ENCODE results near the gene CFAP20DC. TPM values are rescaled to one million over a fixed set of nuclear protein-coding genes. Genes with fewer than 3 reads are reported as not detected.

The CFAP20DC gene
- total RNA-seq, 1 donor, result 2.2 TPM

DNA sequence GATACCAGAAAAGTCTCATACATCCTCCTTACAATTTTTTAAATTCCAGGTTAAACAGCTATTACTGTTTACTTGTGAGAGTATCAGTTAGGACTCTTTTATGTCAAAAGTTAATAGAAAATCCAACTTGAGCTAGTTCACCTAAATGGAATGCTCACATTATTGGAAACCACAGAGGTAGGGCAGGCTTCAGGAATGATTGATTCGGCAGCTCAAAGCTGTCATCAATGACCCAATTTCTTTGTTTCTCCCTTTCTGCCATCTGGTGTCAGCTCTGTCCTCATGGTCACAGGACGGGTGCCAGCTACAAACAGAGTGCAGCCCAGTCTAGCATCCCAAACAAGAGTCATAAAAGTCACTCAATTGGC is 32.2 kb downstream of the CFAP20DC start:
- no peak for TF ChIP-seq CTCF (IDR thresholded peaks at IDR 0.05; ENCODE audit: extremely low read depth, low read depth, low read length)
- Histone ChIP-seq H3K4me1 (ENCODE audit: insufficient read depth, low read length) (no peaks in the 10 kb centered on the region), H3K79me2 (ENCODE audit: insufficient read depth, low read length) (no peaks in the 10 kb centered on the region), H3K4me3 (ENCODE audit: insufficient read depth, low read length) (no peak overlapping the region), H3K9me3 (ENCODE audit: low read depth, low read length) (no peaks in the 10 kb centered on the region), H3K27ac (ENCODE audit: low read depth, low read length) (no peak overlapping the region), H3K4me2 (ENCODE audit: insufficient read depth, low read length) (no peak overlapping the region), H2AFZ (ENCODE audit: low read length) (no peak overlapping the region), H3K36me3 (ENCODE audit: insufficient read depth, low read length) (no peaks in the 10 kb centered on the region), H4K20me1 (ENCODE audit: insufficient read depth, low read length) (no peaks in the 10 kb centered on the region), H3K27me3 (ENCODE audit: insufficient read depth, low read length) (no peaks in the 10 kb centered on the region)
- no peak for DNase-seq (ENCODE audit: insufficient read length, low spot score, missing footprints)

DNA sequence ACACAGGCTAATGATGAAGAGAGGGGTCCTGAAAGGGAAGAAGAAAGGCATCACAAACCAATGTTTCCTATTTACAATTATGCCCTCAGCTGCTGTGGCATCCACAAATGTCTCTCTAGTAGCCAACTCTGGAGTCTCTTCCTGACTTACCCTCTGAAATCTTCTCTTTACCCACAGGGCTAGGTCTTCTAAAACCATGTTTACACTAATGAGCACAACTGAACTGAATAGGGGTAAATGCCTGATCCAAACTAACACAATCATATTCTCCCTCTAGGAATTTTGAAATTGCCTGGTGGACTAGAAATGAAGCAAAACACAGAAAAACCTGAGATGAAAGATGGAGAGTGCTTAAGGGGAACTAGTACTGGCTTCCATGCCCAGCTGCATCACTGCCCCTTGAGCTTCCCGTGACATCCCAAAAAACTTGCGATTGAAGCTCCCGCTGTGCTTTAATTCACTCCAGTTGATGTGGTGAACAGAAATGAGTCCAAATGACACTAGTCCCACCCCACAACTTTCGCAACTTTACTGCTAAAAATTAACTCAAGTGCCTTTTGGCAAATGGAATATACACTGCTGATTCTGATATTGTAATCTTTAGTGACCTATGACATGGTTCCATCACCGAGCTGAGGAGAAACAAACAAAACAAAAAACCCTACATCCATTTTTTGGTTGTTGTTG is 32.8 kb downstream of the CFAP20DC start:
- H2AFZ ChIP-seq (ENCODE audit: low read length), result no peak overlapping the region
- H3K9me3 ChIP-seq (ENCODE audit: low read depth, low read length), result no peaks in the 10 kb centered on the region
- DNase-seq (ENCODE audit: insufficient read length, low spot score, missing footprints), result no peak
- H3K27me3 ChIP-seq (ENCODE audit: insufficient read depth, low read length), result no peaks in the 10 kb centered on the region
- H3K27ac ChIP-seq (ENCODE audit: low read depth, low read length), result no peak overlapping the region
- H3K79me2 ChIP-seq (ENCODE audit: insufficient read depth, low read length), result no peaks in the 10 kb centered on the region
- H3K4me1 ChIP-seq (ENCODE audit: insufficient read depth, low read length), result no peaks in the 10 kb centered on the region
- no peaks in the 10 kb centered on the region for H4K20me1 ChIP-seq (ENCODE audit: insufficient read depth, low read length)
- no peak overlapping the region for H3K4me2 ChIP-seq (ENCODE audit: insufficient read depth, low read length)
- H3K4me3 ChIP-seq (ENCODE audit: insufficient read depth, low read length), result no peak overlapping the region
- no peak for TF ChIP-seq CTCF (IDR thresholded peaks at IDR 0.05; ENCODE audit: extremely low read depth, low read depth, low read length)
- H3K36me3 ChIP-seq (ENCODE audit: insufficient read depth, low read length), result no peaks in the 10 kb centered on the region

- H3K79me2 ChIP-seq (ENCODE audit: insufficient read depth, low read length), result no peaks in the 10 kb centered on the region
- no peaks in the 10 kb centered on the region for H3K36me3 ChIP-seq (ENCODE audit: insufficient read depth, low read length)
- no peaks in the 10 kb centered on the region for H4K20me1 ChIP-seq (ENCODE audit: insufficient read depth, low read length)
- DNase-seq (ENCODE audit: insufficient read length, low spot score, missing footprints), result no peak
- no peaks in the 10 kb centered on the region for H3K27me3 ChIP-seq (ENCODE audit: insufficient read depth, low read length)
- H3K27ac ChIP-seq (ENCODE audit: low read depth, low read length), result no peak overlapping the region
- H3K9me3 ChIP-seq (ENCODE audit: low read depth, low read length), result no peaks in the 10 kb centered on the region
- no peak overlapping the region for H3K4me3 ChIP-seq (ENCODE audit: insufficient read depth, low read length)
- no peak for TF ChIP-seq CTCF (IDR thresholded peaks at IDR 0.05; ENCODE audit: extremely low read depth, low read depth, low read length)
- H3K4me2 ChIP-seq (ENCODE audit: insufficient read depth, low read length), result no peak overlapping the region
- H2AFZ ChIP-seq (ENCODE audit: low read length), result no peak overlapping the region
- no peaks in the 10 kb centered on the region for H3K4me1 ChIP-seq (ENCODE audit: insufficient read depth, low read length)
Observed at GRCh38 chr3:59013611-59014010, 36.2 kb downstream of the CFAP20DC start.

DNA sequence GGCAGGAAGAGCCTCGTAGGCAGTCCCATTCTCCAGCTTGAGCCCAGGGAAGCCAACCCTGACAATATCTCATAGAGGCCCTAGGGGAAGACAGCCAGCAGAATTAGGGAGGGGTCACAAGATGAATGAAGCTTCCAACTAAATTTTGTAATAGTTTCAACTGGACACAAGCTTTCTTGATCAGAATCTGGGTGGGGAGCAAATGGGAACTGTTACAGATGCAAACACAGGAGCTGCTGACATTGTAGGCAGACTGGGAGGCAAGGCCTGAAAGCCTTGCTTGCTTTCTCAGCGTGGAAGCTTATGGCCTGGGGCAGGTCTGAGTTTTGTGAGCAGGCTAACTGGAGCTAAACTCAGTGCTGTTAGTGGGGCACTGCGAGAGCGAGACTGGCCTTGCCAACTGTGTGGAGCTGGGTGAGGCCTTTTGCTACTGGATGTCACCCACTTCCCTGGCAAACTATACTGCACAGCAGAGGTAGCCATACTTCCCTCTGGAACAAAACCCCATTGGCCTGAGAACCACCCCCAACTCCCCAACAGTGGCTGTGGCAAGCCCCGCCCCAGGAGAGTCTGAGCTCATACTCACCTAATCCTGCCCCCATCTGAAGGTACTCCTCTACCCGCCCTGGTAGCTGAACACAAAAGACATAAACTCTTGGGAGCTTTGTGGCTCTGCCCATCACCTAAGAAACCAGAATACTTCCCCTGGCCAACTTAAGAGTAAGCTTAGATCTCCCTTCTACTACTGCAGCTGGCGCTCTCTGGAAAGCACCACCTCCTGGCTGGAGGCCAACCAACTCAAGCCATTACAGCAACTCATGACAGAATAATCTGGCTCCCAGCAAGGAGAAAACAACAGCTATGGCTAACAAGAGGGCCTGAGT is 42.9 kb downstream of the CFAP20DC start:
- TF ChIP-seq CTCF (IDR thresholded peaks at IDR 0.05; ENCODE audit: extremely low read depth, low read depth, low read length), result no peak
- Histone ChIP-seq H3K27me3 (ENCODE audit: insufficient read depth, low read length) (no peaks in the 10 kb centered on the region), H3K4me2 (ENCODE audit: insufficient read depth, low read length) (no peak overlapping the region), H3K4me1 (ENCODE audit: insufficient read depth, low read length) (no peaks in the 10 kb centered on the region), H3K4me3 (ENCODE audit: insufficient read depth, low read length) (no peak overlapping the region), H2AFZ (ENCODE audit: low read length) (no peak overlapping the region), H3K9me3 (ENCODE audit: low read depth, low read length) (no peaks in the 10 kb centered on the region), H3K27ac (ENCODE audit: low read depth, low read length) (no peak overlapping the region), H4K20me1 (ENCODE audit: insufficient read depth, low read length) (no peaks in the 10 kb centered on the region), H3K36me3 (ENCODE audit: insufficient read depth, low read length) (no peaks in the 10 kb centered on the region), H3K79me2 (ENCODE audit: insufficient read depth, low read length) (no peaks in the 10 kb centered on the region)
- no peak for DNase-seq (ENCODE audit: insufficient read length, low spot score, missing footprints)
